HG03354 (cell line): ENCODE measurements around the gene PRKG1.

Experiments
- ATAC-seq: cut with Tn5 transposase; IDR thresholded peaks from one replicate; pipeline ENCODE4 v1.9.1; 2021; ENCODE audit warnings: mild to moderate bottlenecking; ENCODE audit not compliant: unreplicated experiment, poor library complexity, severe bottlenecking

Gene PRKG1

DNA sequence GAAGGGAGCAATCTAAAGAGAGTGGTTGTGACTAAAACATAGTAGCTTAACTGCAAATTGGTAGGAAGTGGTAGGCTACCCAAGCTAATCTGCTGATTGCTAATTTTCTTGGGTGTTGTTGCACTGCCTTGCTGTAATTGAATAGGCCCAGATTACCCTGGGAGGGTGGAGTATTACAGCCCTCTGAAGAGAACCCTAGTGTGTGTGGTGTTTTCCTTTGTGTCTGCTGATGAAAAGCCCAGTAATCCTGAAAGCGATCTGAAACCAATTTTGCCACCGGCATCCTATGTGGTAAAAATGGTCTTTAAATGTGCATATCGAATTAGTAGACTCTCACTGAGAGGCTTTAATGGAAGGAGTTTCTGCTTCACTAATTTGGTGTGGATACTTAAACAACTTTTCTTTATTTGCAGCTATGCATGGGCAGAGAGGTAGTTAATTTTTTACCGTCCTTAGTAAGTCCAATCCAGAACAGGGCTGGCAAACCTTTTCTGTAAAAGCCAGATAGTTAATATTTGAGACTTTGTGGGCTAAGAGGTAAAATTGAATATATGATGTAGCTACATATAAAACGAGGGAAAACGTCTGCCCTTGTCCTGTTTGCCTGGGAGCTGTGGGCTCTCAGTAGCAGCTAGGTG is 532.7 kb downstream of the PRKG1 start:
- ATAC-seq, result no peak

DNA sequence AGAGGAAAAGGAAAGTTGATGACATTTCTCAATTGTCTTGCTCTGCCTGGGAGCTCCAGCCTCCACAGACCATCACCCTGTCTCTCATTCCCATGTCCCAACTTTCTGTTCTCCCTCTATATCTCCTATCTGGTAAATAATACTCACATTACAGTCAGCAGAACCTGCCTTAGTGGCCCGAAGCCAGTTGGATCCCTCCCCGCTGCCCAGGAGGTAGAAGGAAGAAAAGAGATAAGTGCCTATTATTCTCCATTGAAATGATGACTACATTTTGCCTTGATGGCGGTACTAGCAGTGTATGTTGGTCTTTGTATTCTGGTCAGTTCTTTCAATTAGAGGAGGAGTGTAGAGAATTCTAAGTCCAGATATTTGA is 533.2 kb downstream of the PRKG1 start:
- ATAC-seq, result no peak

DNA sequence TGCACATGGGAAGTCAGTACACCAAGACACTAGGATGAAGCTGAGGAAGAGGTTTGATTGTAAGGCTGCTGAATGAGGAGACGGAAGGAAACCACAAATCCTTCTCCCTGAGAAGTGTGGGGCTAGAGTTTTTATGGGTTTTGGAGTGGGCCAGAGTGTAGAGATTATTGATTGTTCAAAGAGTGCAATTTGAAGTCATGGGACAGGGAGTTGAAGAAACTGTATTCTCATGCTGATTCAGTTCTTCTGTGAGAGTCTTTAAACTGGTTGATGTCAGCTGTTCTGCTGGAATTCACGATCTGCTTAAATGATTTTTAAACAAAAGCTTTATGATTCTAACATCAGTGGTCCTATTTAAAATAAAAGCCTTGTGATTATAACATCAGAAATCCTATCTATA is 533.9 kb downstream of the PRKG1 start:
- ATAC-seq, result no peak

DNA sequence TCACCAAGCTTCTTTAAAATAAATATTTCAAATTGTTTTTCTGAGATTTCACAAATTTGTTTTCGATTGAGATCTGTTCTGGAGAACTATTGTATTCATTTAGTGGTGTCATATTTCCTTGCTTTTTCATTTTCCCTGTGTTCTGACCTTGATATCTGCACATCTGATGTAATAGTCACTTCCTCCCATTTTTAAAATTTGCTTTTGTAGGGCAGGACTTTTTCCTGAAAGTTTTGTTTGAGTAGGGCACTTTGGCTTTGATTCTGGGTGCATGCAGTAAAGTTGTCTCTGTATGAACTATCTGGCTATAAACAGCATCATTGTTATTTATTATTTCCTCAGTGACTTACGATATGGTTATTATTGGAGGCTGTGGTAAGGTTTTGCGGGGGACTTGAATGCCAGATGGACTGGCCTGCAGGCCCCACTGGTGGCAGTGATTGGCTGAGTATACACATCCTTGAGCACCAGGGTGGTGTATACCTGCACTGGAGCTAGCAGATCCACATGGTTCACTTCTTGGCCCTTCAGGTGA is 541.5 kb downstream of the PRKG1 start:
- ATAC-seq, result no peak

DNA sequence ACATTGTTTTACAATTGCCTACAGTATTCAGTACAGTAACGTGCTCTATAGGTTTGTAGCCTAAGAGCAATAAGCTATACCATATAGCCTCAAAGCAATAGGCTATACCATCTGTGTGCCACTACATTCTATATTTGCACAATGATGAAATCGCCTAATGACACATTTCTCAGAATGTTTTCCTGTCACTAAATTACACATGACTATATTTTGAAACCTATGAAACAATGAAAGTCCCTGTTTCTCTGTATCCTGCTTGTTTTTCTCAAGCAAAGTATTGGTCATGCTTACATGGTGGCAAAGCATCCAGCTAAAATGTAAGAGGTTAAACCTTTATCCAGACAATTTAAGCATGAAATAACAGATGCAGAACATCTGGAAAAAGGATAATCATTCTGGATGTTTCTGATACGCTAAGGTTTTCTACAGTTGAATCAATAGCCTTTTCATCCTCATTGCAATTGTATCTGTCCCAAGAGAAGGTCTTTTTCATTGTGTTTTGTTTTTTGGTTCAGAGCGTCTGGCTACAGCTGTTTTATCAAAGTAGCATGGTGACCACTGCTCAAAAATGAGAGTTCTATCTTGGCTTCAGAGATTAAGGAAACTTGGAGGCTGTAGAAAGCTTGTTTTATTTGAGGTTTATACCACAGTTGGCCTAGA is 543.4 kb downstream of the PRKG1 start:
- ATAC-seq, result peak; percentile 37

DNA sequence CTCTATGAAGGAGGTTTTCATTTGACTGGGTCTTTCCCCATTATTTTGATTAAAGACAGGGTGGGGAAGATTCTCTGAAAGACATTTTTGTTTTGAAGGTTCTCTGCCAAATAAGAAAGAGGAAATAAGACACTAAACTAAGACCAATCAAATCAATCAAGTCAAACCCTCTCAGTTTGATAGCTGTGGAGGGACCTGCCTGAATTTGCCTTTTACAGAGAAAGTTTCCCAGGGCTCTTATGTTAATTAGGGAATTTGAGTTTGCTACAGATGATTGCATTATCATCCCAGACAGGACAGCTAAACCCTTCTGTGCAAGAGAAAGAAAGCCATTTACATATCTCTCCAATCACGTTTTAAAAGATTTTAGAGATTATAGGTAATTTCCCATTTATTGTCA is 545.1 kb downstream of the PRKG1 start:
- ATAC-seq, result peak; percentile 9

DNA sequence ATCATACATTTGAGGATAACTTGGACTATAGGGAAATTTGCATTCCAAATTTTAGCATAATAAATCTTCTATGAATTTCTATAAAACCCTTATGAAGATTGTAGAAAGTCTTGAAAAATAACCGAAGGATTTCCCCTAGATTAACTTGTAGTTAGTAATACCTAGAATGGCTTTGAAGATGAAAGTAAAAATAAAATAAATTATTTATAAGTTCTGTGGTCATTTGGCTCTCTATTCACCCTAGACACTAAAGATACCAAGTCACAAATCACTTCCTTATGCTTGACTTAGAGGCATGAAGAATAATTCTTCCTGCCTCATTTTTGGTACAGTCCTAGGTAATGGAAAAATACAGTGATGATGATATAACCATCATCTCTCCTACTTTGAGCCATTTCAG is 545.8 kb downstream of the PRKG1 start:
- ATAC-seq, result peak; percentile 82

DNA sequence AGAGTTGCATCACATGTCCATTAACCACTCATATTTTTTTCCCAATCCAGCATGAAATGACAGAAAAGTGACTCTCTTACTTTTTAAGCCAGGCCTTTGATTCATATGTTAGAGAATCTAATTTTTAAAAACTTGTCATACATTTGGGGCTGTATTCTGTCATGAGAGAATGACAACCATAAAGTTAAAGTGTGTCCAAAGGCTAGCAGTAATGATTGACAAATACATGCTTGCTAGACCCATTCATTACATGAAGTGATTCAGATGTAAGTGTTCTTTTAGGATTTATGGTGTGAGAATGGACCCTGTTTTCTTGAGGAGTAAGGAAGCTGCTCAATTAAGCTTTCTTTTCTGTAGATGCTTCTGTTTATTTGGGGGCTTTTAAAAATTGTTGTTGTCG is 549.7 kb downstream of the PRKG1 start:
- ATAC-seq, result no peak

DNA sequence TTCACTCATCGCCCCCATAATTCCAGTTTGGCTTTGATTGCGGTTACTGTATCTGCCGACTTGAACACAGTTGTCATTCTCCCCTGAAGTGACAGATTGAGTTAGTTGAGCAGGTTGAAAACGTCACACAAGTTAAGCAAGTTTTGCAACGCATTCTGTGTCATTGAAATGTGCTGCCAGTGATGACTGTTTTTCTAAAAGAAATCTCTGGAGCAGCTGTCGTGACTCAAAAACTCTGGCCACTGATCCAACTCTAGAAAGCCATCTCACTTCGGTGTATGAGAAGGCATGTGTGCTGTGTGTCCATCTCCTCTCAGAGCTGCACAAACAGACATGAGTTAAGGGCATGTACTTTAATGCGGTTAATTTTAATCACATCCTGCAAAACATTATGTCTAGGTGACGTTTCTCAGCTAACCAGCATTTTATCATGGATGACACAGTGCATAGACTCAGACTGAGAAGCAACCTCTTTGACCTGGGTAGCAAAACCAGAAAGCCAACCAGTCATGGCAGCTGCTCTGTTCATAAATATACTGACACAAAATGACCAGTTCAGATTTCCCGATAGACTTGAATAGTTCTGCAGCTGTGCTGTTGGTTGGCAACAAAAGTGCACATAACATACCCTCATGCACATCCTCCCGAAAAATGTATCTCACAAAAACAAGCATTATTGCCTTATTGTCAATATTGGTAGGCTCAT is 555.8 kb downstream of the PRKG1 start:
- ATAC-seq, result no peak

DNA sequence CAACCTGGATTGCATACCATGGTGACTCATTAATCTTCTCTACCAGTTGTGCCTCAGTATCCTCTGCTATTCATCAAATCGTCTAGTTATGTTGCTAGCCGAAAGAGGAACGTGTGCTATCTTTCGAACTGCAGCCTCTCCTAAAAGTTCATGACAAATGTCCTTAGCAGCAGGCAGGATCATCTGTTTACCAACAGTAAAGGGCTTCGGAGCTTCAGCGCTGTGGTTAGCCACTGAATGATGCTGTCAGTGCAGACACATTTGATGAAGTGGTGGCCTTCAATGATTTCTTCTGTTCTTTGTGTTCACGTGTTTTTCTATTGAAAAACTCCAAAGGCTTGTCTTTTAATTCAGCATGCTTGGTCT is 556.3 kb downstream of the PRKG1 start:
- no peak for ATAC-seq

DNA sequence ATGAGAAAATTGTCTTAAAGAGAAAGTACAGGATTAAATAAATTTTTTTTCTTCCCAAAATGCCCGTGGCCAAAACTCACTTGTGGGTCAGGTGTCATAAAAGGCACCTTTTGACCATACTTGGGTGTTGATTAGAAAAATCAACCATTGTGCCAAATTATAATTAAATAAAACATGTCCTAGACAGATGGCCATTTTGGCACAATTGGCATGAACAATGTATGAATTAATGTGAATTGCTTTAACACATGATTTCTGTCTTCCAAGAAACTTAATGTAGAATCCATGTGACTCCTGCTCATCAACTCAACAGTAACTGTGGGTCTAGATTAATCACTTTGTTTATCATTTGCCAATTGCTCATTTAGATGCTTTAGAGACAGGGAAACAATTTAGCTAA is 561.1 kb downstream of the PRKG1 start:
- ATAC-seq, result no peak

DNA sequence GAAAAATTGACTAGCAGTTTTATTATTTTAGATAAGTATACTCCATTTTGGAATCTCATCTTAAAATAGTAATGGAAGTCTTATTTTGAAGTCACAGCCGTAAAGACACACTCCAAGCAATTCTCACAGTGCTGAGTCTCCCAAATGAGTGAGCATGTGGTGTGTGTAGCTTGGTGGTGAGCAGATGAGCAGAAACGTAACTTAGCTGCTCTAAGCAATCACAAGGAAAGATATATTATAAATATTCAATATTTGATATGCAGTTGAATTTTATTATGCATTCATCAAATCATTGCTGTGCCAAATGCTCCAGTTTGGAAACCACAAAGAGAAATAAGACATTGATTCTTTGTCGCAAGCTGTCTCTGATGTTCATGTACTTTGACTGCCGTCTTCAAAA is 563.9 kb downstream of the PRKG1 start:
- ATAC-seq, result no peak

DNA sequence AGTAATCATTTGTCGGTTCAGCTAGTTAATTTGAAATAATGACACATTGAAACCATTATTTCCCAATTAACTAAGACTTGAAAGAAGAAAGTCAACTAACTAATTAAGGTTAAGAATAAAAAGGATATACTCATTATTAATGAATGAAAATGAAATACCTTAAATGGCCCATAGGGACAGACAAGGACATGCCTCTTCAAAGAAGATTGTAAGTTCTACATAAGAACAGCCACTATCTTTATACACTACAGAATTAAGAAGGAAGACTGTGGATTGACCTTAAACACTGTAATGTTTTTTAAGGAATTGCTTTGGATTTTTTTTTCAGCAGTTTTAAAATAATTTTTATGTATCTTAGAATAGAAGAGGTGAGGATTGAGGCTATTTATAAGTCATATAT is 564.5 kb downstream of the PRKG1 start:
- ATAC-seq, result peak; percentile 50

DNA sequence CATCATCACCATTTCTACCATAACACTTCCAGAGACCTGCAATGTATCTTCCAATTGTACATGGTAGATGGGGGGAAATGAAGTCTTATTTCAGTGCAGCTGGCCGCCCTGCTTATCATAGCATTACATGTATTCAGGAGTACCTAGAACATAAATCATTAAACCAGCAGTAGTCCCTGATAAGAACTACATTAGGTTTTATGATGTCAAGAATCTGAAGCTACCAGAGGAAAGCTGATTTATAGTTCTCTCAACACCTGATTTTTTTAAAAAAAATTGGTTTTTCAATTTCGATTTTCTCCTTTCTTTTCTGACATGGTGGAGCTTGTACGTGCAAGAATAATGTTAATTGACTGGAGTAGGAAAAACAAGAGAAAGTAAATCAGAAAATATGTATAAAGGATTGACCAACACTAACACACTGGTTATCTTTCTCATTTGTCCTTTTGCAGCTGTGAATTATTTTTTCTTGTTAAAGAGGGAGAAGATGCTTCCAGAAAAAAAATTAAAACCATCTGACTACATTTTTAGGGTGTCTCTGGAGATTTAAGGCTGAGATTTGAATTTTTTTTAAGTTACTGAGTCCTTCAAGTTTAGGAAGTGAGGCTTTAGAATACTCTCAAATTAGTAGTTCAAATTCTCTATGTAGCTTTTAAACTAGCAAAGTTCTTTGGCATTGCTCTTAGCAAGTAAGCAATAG is 566.0 kb downstream of the PRKG1 start:
- ATAC-seq, result no peak

DNA sequence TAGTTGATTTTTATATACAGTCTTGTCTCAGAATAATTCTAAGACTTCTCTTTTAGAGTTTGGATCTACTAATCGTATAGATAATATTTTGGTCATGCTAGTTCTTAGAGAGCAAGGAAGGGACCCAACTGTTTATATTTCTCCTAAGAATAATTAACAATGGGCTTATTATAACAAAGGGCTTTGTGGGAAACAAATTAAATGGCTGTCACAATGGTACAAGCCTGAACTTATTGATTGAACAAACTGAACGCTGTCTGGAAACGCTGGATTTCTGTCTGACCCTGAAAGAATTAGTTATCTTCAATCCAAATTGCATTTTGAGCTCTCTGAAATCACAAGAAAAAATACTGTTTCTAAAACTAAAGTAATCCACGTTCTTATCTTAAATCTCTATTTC is 568.3 kb downstream of the PRKG1 start:
- no peak for ATAC-seq

DNA sequence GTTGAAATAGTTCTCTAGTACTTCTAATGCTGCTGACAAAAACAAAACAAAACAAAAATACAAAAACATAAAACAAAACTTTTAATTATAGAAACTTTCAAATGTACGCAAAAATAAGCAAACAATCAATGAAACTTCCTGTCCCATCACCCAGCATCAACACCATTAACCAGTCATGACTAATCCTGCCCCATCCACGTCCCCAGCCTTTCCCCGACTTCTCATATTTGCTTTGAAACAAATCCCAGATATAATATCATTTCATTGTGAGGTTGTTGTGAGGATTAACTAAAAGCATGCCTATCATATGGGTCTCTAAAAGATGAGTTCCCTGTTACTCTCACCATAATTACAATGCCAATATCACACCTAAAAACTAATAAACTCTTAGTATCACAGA is 569.4 kb downstream of the PRKG1 start:
- ATAC-seq, result no peak

DNA sequence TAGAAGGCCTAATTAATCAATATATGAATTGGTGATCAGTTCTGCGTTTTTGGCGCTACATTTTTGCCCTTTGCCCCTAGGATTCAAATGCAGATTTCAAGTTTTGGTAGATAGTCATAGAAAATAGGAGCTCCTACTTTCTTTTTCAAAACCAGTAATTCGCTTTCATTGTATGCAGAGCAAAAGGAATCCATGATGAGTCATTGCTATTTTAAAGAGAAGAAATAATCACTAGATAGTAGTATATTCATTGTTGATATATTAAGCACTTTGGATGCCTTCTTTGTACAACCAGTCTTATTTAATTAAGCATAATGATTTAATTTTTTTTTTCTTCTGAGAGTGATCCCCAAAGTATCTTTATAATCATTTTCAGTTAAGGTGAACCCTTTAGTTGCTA is 574.8 kb downstream of the PRKG1 start:
- no peak for ATAC-seq

DNA sequence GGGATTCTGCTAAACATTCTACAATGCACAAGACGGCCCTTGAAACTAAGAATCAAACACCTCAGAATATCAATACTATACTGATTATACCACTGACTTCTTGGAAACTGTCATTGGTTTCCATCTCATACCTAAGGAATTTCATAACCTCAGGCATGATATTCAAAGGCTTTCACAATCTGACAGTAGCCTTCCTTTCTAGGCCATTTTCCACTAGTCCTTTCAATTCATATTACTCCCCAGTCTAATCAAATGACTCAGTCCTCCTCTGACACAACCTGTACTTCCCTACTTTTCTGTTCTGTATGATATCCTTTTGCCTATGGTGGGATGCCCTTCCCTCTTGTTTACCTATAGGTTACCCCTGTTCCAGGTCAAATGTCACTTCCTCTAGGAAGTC is 576.8 kb downstream of the PRKG1 start:
- no peak for ATAC-seq

DNA sequence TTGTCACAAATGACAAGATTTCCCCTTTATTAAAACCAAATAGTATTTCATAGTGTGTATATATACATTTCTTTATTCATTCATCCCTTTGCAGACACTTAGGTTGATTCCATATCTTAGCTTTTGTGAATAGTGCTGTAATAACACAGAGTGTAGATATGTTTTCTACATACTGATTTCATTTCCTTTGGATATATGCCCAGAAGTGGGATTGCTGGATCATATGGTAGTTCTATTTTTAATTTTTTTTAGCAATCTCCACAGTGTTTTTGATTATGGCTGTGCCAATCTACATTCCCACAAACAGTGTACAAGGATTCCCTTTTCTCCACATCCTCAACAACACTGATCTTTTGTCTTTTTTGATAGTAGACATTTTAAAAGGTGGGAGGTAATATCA is 578.7 kb downstream of the PRKG1 start:
- ATAC-seq, result no peak

DNA sequence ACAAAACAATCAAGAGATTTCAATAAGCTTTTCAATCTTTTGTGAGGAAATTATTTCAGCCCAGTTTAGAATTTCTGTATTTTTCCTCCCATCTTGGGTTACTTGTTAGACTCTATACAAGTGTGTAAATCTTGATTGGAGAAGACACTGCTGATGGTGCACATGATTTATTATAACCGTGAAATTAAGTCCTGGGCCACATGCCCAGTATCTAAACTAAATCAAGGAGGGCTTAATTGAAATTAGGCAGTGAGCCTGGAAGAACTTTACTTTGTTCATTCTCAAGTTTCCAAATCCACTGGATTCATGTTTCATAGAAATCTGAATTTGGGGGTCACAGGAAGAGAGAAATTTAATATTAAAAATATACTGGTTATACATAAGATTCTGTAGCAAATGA is 580.6 kb downstream of the PRKG1 start:
- no peak for ATAC-seq

DNA sequence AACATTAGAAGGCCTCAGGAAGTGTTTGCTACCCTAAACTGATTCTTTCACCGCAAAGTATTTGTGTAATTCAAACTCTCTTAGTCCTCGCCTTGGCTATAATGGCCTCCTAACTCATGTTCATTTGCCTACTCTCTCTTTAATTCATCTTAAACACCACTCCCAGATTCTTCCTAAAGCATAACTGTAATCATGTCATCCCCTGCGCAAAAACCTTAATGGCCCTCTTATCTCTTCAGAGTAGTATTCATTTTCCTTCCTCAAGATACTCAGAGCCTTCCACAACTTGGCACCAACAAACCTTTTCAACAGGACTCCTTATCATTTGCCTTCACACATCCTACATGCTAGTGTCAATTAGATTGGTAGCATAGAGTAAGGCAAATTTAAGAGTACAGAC is 582.2 kb downstream of the PRKG1 start:
- no peak for ATAC-seq
